ENCODE measurements around the gene GJA4. TPM values are rescaled to one million over a fixed set of nuclear protein-coding genes. Genes with fewer than 3 reads are reported as not detected.

GJA4 gene
- total RNA-seq, 1 experiment from 2014 or later = not detected

GRCh38 chr1:34839526-34840305 is 46.9 kb downstream of the GJA4 start:
- no peak for DNase-seq (ENCODE audit: low spot score)

DNA sequence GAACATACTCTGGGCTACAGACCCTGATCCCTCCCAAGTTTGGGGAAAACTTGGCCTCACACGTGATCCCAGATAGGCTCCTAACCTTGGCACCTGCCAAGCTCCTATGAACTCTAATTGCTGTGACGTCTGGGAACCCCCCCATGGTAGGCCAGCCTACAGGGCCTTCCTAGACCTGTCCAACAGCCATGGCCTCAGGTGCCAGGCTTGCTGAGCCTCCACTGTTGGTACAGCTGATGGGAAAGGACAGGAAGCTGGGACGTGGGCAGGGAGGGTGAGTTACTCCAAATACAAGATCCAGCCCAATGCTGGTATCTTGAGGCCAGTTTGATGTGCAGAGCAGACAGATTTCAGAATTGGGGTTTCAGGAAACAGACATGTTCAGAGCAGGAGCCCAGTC is 47.6 kb downstream of the GJA4 start:
- DNase-seq (ENCODE audit: low spot score) = no peak

- DNase-seq (ENCODE audit: low spot score) = no peak
Measured at GRCh38 chr1:34842073-34842472, 49.3 kb downstream of the GJA4 start.

DNA sequence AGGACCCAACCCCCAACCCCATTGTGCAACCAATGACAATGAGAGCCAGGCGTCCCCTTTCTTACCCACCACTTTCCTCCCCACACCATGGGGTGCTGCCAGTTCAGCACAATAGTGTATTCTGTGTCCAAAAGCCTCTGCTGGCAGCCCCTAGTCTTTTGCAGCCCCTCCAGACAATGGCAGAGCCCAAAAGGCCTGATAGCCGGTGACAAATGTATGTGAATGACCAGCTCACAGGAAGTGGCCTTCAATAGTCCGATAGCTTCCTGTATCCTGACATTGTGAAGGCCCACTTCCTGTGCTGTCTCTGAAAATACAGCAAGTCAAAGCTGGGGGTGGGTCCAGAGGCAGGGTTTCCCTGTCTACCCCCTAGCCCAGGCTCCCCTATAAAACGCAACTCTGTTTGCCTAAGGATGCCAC is 50.2 kb downstream of the GJA4 start:
- DNase-seq (ENCODE audit: low spot score) = no peak

GRCh38 chr1:34843392-34844251 is 50.8 kb downstream of the GJA4 start:
- DNase-seq (ENCODE audit: low spot score) = no peak

GRCh38 chr1:34844252-34844634 is 51.4 kb downstream of the GJA4 start:
- no peak for DNase-seq (ENCODE audit: low spot score)

Other genes with a start within 250 kb of the GJA4 start
- 0.29 TPM in 1 of 2 replicates, not detected in the other for gene GJB5, start 38.0 kb upstream of the GJA4 start, total RNA-seq (2014; rRNA removed; shearing (Covaris generic))
- not detected in 2 replicates for gene GJB4, start 33.3 kb upstream of the GJA4 start, total RNA-seq (2014; rRNA removed; shearing (Covaris generic))
- gene GJB3, start 11.8 kb upstream of the GJA4 start, total RNA-seq (2014; rRNA removed; shearing (Covaris generic)) = 0.74 and 1.6 TPM in 2 replicates
- gene SMIM12, start 66.8 kb downstream of the GJA4 start, total RNA-seq (2014; rRNA removed; shearing (Covaris generic)) = 31.1 and 31.5 TPM in 2 replicates
- 0.72 TPM in 1 of 2 replicates, not detected in the other for gene DLGAP3, start 136.7 kb downstream of the GJA4 start, total RNA-seq (2014; rRNA removed; shearing (Covaris generic))
- gene TMEM35B, start 192.3 kb downstream of the GJA4 start, total RNA-seq (2014; rRNA removed; shearing (Covaris generic)) = 19.7 and 30.6 TPM in 2 replicates
- 6.7 and 8.4 TPM in 2 replicates for gene ZMYM6, start 238.9 kb downstream of the GJA4 start, total RNA-seq (2014; rRNA removed; shearing (Covaris generic))

Measured in A172 (cell line).